Suppressor macrophage treated with lipopolysaccharide for 1 hour (primary cell): Measurements from ENCODE around the gene PPP1R14C.
A peak's percentile ranks its signal among the peaks of the same experiment; 100 is the strongest.

Experiments used
- DNase-seq, 3 donors: peaks; one replicate each; pipeline ENCODE4 v3.0.0-alpha.2; 2020 to 2022

Gene PPP1R14C

GRCh38 chr6:150228072-150228733, 85.4 kb downstream of the PPP1R14C start:
- DNase-seq = no peak

- peak; percentile 75 to 90 (median 84) for DNase-seq
Observed at GRCh38 chr6:150229436-150230163, 86.8 kb downstream of the PPP1R14C start.

GRCh38 chr6:150230164-150230561, 87.3 kb downstream of the PPP1R14C start:
- DNase-seq = no peak

- DNase-seq = no peak
Observed at GRCh38 chr6:150230832-150231524, 88.1 kb downstream of the PPP1R14C start.

- DNase-seq = peak in 1 of 3 donors; percentile 30
Observed at GRCh38 chr6:150231525-150231850, 88.6 kb downstream of the PPP1R14C start.

GRCh38 chr6:150233843-150234269, 91.0 kb downstream of the PPP1R14C start:
- DNase-seq = peak; percentile 62 to 79 (median 65)

- DNase-seq = no peak
Observed at GRCh38 chr6:150235218-150235617, 92.4 kb downstream of the PPP1R14C start.

GRCh38 chr6:150236114-150236513, 93.3 kb downstream of the PPP1R14C start:
- no peak for DNase-seq

GRCh38 chr6:150236544-150236943, 93.7 kb downstream of the PPP1R14C start:
- DNase-seq = no peak

GRCh38 chr6:150237626-150238025, 94.8 kb downstream of the PPP1R14C start:
- no peak for DNase-seq

GRCh38 chr6:150238336-150238741, 95.5 kb downstream of the PPP1R14C start:
- peak; percentile 28 to 34 (median 32) for DNase-seq

- peak; percentile 56 to 70 (median 59) for DNase-seq
Observed at GRCh38 chr6:150238846-150239407, 96.1 kb downstream of the PPP1R14C start.

GRCh38 chr6:150241756-150242155, 98.9 kb downstream of the PPP1R14C start:
- peak; percentile 67 to 84 (median 79) for DNase-seq

GRCh38 chr6:150243620-150244314, 100.9 kb downstream of the PPP1R14C start:
- no peak for DNase-seq

- DNase-seq = no peak
Observed at GRCh38 chr6:150245148-150245935, 102.5 kb downstream of the PPP1R14C start.

GRCh38 chr6:150247803-150248202, 105.0 kb downstream of the PPP1R14C start:
- no peak for DNase-seq

GRCh38 chr6:150248300-150248699, 105.5 kb downstream of the PPP1R14C start:
- DNase-seq = no peak

GRCh38 chr6:150249261-150249660, 106.4 kb downstream of the PPP1R14C start:
- DNase-seq = no peak

- no peak for DNase-seq
Observed at GRCh38 chr6:150250826-150251225, 108.0 kb downstream of the PPP1R14C start.

GRCh38 chr6:150251566-150252186, 108.8 kb downstream of the PPP1R14C start:
- DNase-seq = no peak

GRCh38 chr6:150252714-150253444, 110.0 kb downstream of the PPP1R14C start:
- DNase-seq = peak in 1 of 3 donors; percentile 33
